Uterus (tissue), 4 donors: ENCODE results near the gene GMPPB. TPM values are rescaled to one million over a fixed set of nuclear protein-coding genes. Genes with fewer than 3 reads are reported as not detected.

ENCODE experiments used
- DNase-seq, 2 donors: peaks; one replicate each; pipeline ENCODE4 v3.0.0-alpha.2; 2019 to 2020
- H3K27ac ChIP-seq, 2 donors: fragments of 200-600 bp; sonication (generic); 1 replicate in 1 of 2; 2 replicates in 1 of 2; pipeline ENCODE4 v1.5.1; 2016 to 2018
- H3K27me3 ChIP-seq, 2 donors: fragments of 200-600 bp; sonication (generic); one replicate each; pipeline ENCODE4 v1.5.1; 2018 to 2019; ENCODE audit warnings: control low read depth in 1 of 2
- H3K36me3 ChIP-seq, 2 donors: fragments of 200-600 bp; sonication (generic); one replicate each; pipeline ENCODE4 v1.5.1; 2019; ENCODE audit warnings: control low read depth in 1 of 2
- H3K4me1 ChIP-seq, 2 donors: fragments of 200-600 bp; sonication (generic); one replicate each; pipeline ENCODE4 v1.5.1; 2018 to 2019; ENCODE audit warnings: control low read depth in 1 of 2
- H3K4me3 ChIP-seq, 2 donors: fragments of 200-600 bp; sonication (generic); 1 replicate in 1 of 2; 2 replicates in 1 of 2; pipeline ENCODE4 v1.5.1; 2018 to 2019; ENCODE audit warnings: mild to moderate bottlenecking in 1 of 2
- H3K9me3 ChIP-seq, 2 donors: fragments of 200-600 bp; sonication (generic); one replicate each; pipeline ENCODE4 v1.5.1; 2019; ENCODE audit warnings: control low read depth in 1 of 2
- CTCF ChIP-seq, 4 experiments: fragments of 200-600 bp in 2 of 4; fragments of 450-650 bp in 2 of 4; sonication (generic) in 2 of 4; IDR thresholded peaks; one replicate each; pipeline ENCODE4 v1.5.1; 2016 to 2019; ENCODE audit warnings: antibody characterized with exemption in 4 of 4, mild to moderate bottlenecking in 2 of 4, moderate library complexity in 1 of 4
- POLR2A ChIP-seq, 2 donors: fragments of 450-650 bp; IDR thresholded peaks; one replicate each; pipeline ENCODE4 v1.6.1; 2016; ENCODE audit warnings: antibody characterized with exemption in 2 of 2, mild to moderate bottlenecking in 1 of 2, moderate library complexity in 1 of 2
- intact Hi-C: fragments of 100-400 bp; cut with DNase I; formaldehyde crosslinking; loops from one replicate; pipeline ENCODE4 v1.15.1; 2023; ENCODE audit warnings: low total_unique reads
- total RNA-seq, 4 donors: library from RNA; depleted of rRNA in 3 of 4; stranded (reverse); fragments of >200 nt in 3 of 4; gene quantifications; one replicate each; pipeline versions ENCODE4 v1.1.0 to v1.2.4, GENCODE V29; 2014 to 2023
- donor health status: DM: yes; HTN: yes; CAD: no.

GMPPB gene
- total RNA-seq, 4 donors from 2014 or later: 7.7 to 44.8 (median 27.1) TPM

- Histone ChIP-seq H3K4me1 (peaks cover 0 to 3% of the 10 kb centered on the region in 2 donors), H3K27me3 (no peaks in the 10 kb centered on the region), H3K36me3 (no peaks in the 10 kb centered on the region), H3K9me3 (no peaks in the 10 kb centered on the region), H3K27ac (no peak overlapping the region), H3K4me3 (no peak overlapping the region)
- intact Hi-C loops: no loop called here
- DNase-seq: no peak
- TF ChIP-seq POLR2A (IDR thresholded peaks at IDR 0.05) (no peak), CTCF (IDR thresholded peaks at IDR 0.05) (no peak)
These were observed 24.2 kb upstream of the GMPPB start for GRCh38 chr3:49747792-49748480.

GRCh38 chr3:49745986-49746385 is 22.2 kb upstream of the GMPPB start:
- no peak overlapping the region for H3K27ac ChIP-seq
- H3K27me3 ChIP-seq: no peaks in the 10 kb centered on the region
- TF ChIP-seq CTCF (IDR thresholded peaks at IDR 0.05) (no peak), POLR2A (IDR thresholded peaks at IDR 0.05) (no peak)
- DNase-seq: no peak
- no peaks in the 10 kb centered on the region for H3K36me3 ChIP-seq
- H3K9me3 ChIP-seq: no peaks in the 10 kb centered on the region
- intact Hi-C loops: no loop called here
- no peak overlapping the region for H3K4me3 ChIP-seq
- H3K4me1 ChIP-seq: peaks cover 0 to 3% of the 10 kb centered on the region in 2 donors

- Histone ChIP-seq H3K36me3 (no peaks in the 10 kb centered on the region), H3K4me1 (no peaks in the 10 kb centered on the region), H3K4me3 (no peak overlapping the region), H3K27me3 (no peaks in the 10 kb centered on the region), H3K9me3 (no peaks in the 10 kb centered on the region), H3K27ac (no peak overlapping the region)
- no peak for DNase-seq
- intact Hi-C loops: no loop called here
- no peak for TF ChIP-seq POLR2A (IDR thresholded peaks at IDR 0.05)
- TF ChIP-seq CTCF (IDR thresholded peaks at IDR 0.05): no peak
These were observed 16.7 kb upstream of the GMPPB start for GRCh38 chr3:49740427-49740826.

GRCh38 chr3:49738067-49738713 is 14.4 kb upstream of the GMPPB start:
- TF ChIP-seq CTCF (IDR thresholded peaks at IDR 0.05) (no peak), POLR2A (IDR thresholded peaks at IDR 0.05) (no peak)
- intact Hi-C loops: no loop called here
- H3K27me3 ChIP-seq: no peaks in the 10 kb centered on the region
- no peak overlapping the region for H3K4me3 ChIP-seq
- H3K9me3 ChIP-seq: no peaks in the 10 kb centered on the region
- no peak for DNase-seq
- H3K4me1 ChIP-seq: no peaks in the 10 kb centered on the region
- no peak overlapping the region for H3K27ac ChIP-seq
- no peaks in the 10 kb centered on the region for H3K36me3 ChIP-seq

- no peak for DNase-seq
- Histone ChIP-seq H3K9me3 (no peaks in the 10 kb centered on the region), H3K27ac (no peak overlapping the region), H3K4me3 (no peak overlapping the region), H3K36me3 (no peaks in the 10 kb centered on the region), H3K4me1 (no peaks in the 10 kb centered on the region), H3K27me3 (no peaks in the 10 kb centered on the region)
- TF ChIP-seq POLR2A (IDR thresholded peaks at IDR 0.05): no peak
- intact Hi-C loops: no loop called here
These were observed 11.0 kb upstream of the GMPPB start for GRCh38 chr3:49734752-49735151.
